Ovary (tissue), 3 donors: ENCODE results near the gene ERRFI1.

ENCODE experiments used
- CTCF ChIP-seq, 3 donors: fragments of 450-650 bp in 2 of 3; fragments of 200-600 bp in 1 of 3; IDR thresholded peaks; one replicate each; pipeline versions ENCODE4 v1.5.1 to v1.8.0; 2016 to 2022; ENCODE audit warnings: antibody characterized with exemption in 3 of 3, mild to moderate bottlenecking in 1 of 3
- POLR2A ChIP-seq: fragments of 450-650 bp; IDR thresholded peaks from one replicate; pipeline ENCODE4 v1.6.1; 2017; ENCODE audit warnings: antibody characterized with exemption, mild to moderate bottlenecking, moderate library complexity
- donor health status: DM: no; HTN: no; CAD: no.

GRCh38 chr1:8009043-8010002 lies 16.8 kb downstream of the ERRFI1 start:
- TF ChIP-seq CTCF (IDR thresholded peaks at IDR 0.05) (no peak), POLR2A (no peak)
